Muscle of leg (tissue), 11 donors: Measurements from ENCODE around the gene PARD3. TPM values are rescaled to one million over a fixed set of nuclear protein-coding genes. Genes with fewer than 3 reads are reported as not detected.
A peak's percentile ranks its signal among the peaks of the same experiment; 100 is the strongest.

ENCODE experiments used
- DNase-seq: peaks from one replicate; pipeline ENCODE4 v3.0.0; 2013
- H3K27ac ChIP-seq: one replicate; pipeline ENCODE4 v1.5.1; 2013; ENCODE audit warnings: mild to moderate bottlenecking, low read length, control low read depth
- H3K27me3 ChIP-seq: one replicate; pipeline ENCODE4 v1.6.1; 2013; ENCODE audit warnings: low read length; ENCODE audit not compliant: control insufficient read depth, insufficient read depth
- H3K36me3 ChIP-seq: one replicate; pipeline ENCODE4 v1.6.1; 2013; ENCODE audit warnings: low read length; ENCODE audit not compliant: control insufficient read depth, insufficient read depth
- H3K4me1 ChIP-seq: one replicate; pipeline ENCODE4 v1.6.1; 2013; ENCODE audit warnings: low read length; ENCODE audit not compliant: control insufficient read depth, insufficient read depth
- H3K4me3 ChIP-seq: one replicate; pipeline ENCODE4 v1.5.1; 2013; ENCODE audit warnings: low read length, control low read depth
- H3K9me3 ChIP-seq: replicated peaks from 2 replicates; pipeline ENCODE4 v1.6.1; 2013; ENCODE audit warnings: low read depth, low read length; ENCODE audit not compliant: control insufficient read depth
- WGBS: methylation state at CpG from one replicate; pipeline ENCODE4 v1.1.5; 2013; ENCODE audit warnings: missing lambda C conversion rate; ENCODE audit not compliant: insufficient coverage; 5-methylcytosine and 5-hydroxymethylcytosine counted together
- polyA plus RNA-seq, 8 donors: library from polyadenylated mRNA; unstranded; fragments of 120-200 nt; gene quantifications; one replicate each; pipeline versions ENCODE4 v1.2.1 to v1.2.3, GENCODE V29; 2013; ENCODE audit warnings: inconsistent platforms in 1 of 8, low replicate concordance in 1 of 8; ENCODE audit not compliant: insufficient read length in 8 of 8, insufficient read depth in 1 of 8
- total RNA-seq: library from RNA; stranded (reverse); fragments of 120-200 nt; gene quantifications from one replicate; pipeline ENCODE4 v1.2.4, GENCODE V29; 2013

PARD3 gene
- total and polyA plus RNA-seq, 9 donors: 32.4 to 59.0 (median 41.9) TPM

GRCh38 chr10:34505338-34505737, 309.8 kb downstream of the PARD3 start:
- Histone ChIP-seq H3K4me1 (no peaks in the 10 kb centered on the region), H3K9me3 (no peaks in the 10 kb centered on the region), H3K27ac (no peak overlapping the region), H3K4me3 (no peak overlapping the region), H3K27me3 (no peaks in the 10 kb centered on the region), H3K36me3 (no peaks in the 10 kb centered on the region)
- WGBS: 93% methylated on average over 2 of the region's 2 CpGs
- no peak for DNase-seq

- H3K4me3 ChIP-seq: no peak overlapping the region
- H3K4me1 ChIP-seq: no peaks in the 10 kb centered on the region
- H3K27me3 ChIP-seq: no peaks in the 10 kb centered on the region
- no peak overlapping the region for H3K27ac ChIP-seq
- no peak for DNase-seq
- no peaks in the 10 kb centered on the region for H3K9me3 ChIP-seq
- H3K36me3 ChIP-seq: no peaks in the 10 kb centered on the region
- no CpG with 5 or more reads among the region's 3 CpGs for WGBS
These were observed 310.6 kb downstream of the PARD3 start for GRCh38 chr10:34504534-34504933.

GRCh38 chr10:34503704-34504103, 311.4 kb downstream of the PARD3 start:
- no peak for DNase-seq
- no peaks in the 10 kb centered on the region for H3K4me1 ChIP-seq
- WGBS: no CpG with 5 or more reads among the region's 2 CpGs
- H3K9me3 ChIP-seq: no peaks in the 10 kb centered on the region
- H3K27me3 ChIP-seq: no peaks in the 10 kb centered on the region
- H3K4me3 ChIP-seq: no peak overlapping the region
- H3K36me3 ChIP-seq: no peaks in the 10 kb centered on the region
- no peak overlapping the region for H3K27ac ChIP-seq

GRCh38 chr10:34499612-34500279, 315.4 kb downstream of the PARD3 start:
- no CpG with 5 or more reads among the region's 3 CpGs for WGBS
- no peak for DNase-seq
- no peaks in the 10 kb centered on the region for H3K36me3 ChIP-seq
- no peak overlapping the region for H3K27ac ChIP-seq
- H3K9me3 ChIP-seq: no peaks in the 10 kb centered on the region
- no peak overlapping the region for H3K4me3 ChIP-seq
- H3K4me1 ChIP-seq: no peaks in the 10 kb centered on the region
- no peaks in the 10 kb centered on the region for H3K27me3 ChIP-seq

- Histone ChIP-seq H3K27ac (no peak overlapping the region), H3K36me3 (no peaks in the 10 kb centered on the region), H3K4me3 (no peak overlapping the region), H3K27me3 (no peaks in the 10 kb centered on the region), H3K4me1 (no peaks in the 10 kb centered on the region), H3K9me3 (no peaks in the 10 kb centered on the region)
- WGBS: no CpG with 5 or more reads among the region's 1 CpG
- no peak for DNase-seq
These were observed 316.3 kb downstream of the PARD3 start for GRCh38 chr10:34498821-34499220.

- Histone ChIP-seq H3K36me3 (no peaks in the 10 kb centered on the region), H3K4me1 (no peaks in the 10 kb centered on the region), H3K27me3 (no peaks in the 10 kb centered on the region), H3K4me3 (no peak overlapping the region), H3K27ac (no peak overlapping the region), H3K9me3 (no peaks in the 10 kb centered on the region)
- WGBS: no CpG with 5 or more reads among the region's 2 CpGs
- DNase-seq: no peak
These were observed 319.2 kb downstream of the PARD3 start for GRCh38 chr10:34495938-34496337.

- no peak overlapping the region for H3K27ac ChIP-seq
- H3K36me3 ChIP-seq: no peaks in the 10 kb centered on the region
- H3K27me3 ChIP-seq: no peaks in the 10 kb centered on the region
- no peak for DNase-seq
- no peak overlapping the region for H3K4me3 ChIP-seq
- H3K9me3 ChIP-seq: no peaks in the 10 kb centered on the region
- 93% methylated on average over 2 of the region's 5 CpGs for WGBS
- no peaks in the 10 kb centered on the region for H3K4me1 ChIP-seq
These were observed 321.1 kb downstream of the PARD3 start for GRCh38 chr10:34494012-34494411.

- no peak for DNase-seq
- 87% methylated on average over 3 of the region's 7 CpGs for WGBS
- Histone ChIP-seq H3K27me3 (no peaks in the 10 kb centered on the region), H3K36me3 (no peaks in the 10 kb centered on the region), H3K4me3 (no peak overlapping the region), H3K4me1 (no peaks in the 10 kb centered on the region), H3K9me3 (no peaks in the 10 kb centered on the region), H3K27ac (no peak overlapping the region)
These were observed 323.0 kb downstream of the PARD3 start for GRCh38 chr10:34492081-34492480.

GRCh38 chr10:34491678-34492077, 323.4 kb downstream of the PARD3 start:
- Histone ChIP-seq H3K4me3 (no peak overlapping the region), H3K4me1 (no peaks in the 10 kb centered on the region), H3K36me3 (no peaks in the 10 kb centered on the region), H3K9me3 (no peaks in the 10 kb centered on the region), H3K27me3 (no peaks in the 10 kb centered on the region), H3K27ac (no peak overlapping the region)
- peak; percentile 53 for DNase-seq
- no CpG with 5 or more reads among the region's 3 CpGs for WGBS

GRCh38 chr10:34489973-34490745, 324.9 kb downstream of the PARD3 start:
- Histone ChIP-seq H3K27me3 (no peaks in the 10 kb centered on the region), H3K27ac (no peak overlapping the region), H3K9me3 (no peaks in the 10 kb centered on the region), H3K4me1 (no peaks in the 10 kb centered on the region), H3K36me3 (no peaks in the 10 kb centered on the region), H3K4me3 (no peak overlapping the region)
- WGBS: no CpG with 5 or more reads among the region's 7 CpGs
- DNase-seq: no peak
